Measurements from ENCODE around the gene EPS8L2.

EPS8L2 gene

GRCh38 chr11:705646-706438 lies at the start of gene EPS8L2:
EPS8L2 (plus strand) TSS chr11:706231; CDS start chr11:709408, 3,177 bp downstream.
- no peak for DNase-seq (ENCODE audit: low read depth in 2 of 2)

DNA sequence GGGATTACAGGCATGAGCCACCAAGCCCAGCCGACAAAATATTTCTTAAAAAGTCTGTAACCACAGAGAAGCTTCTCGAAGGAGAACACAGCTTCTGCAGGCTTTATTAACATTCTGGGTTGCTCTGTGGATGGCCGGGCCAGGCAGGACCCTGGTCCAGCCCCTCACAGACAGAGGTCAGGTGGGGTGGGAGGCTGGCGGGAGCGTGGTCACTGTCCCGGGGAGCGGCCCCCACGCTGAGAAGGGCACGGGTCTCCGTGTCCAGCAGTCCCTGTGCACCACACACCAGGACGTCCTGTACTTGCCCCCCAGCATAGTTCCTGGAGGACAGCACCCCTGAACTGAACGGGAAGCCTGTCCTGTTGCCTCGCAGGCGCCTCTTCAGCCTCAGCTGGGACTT lies 49.6 kb upstream of the EPS8L2 start:
- DNase-seq (ENCODE audit: low read depth in 2 of 2) = no peak

- DNase-seq (ENCODE audit: low read depth in 2 of 2) = no peak
Observed at GRCh38 chr11:656866-657265, 49.2 kb upstream of the EPS8L2 start.

- DNase-seq (ENCODE audit: low read depth in 2 of 2) = no peak
Observed at GRCh38 chr11:657691-658126, 48.3 kb upstream of the EPS8L2 start.

- no peak for DNase-seq (ENCODE audit: low read depth in 2 of 2)
Observed at GRCh38 chr11:659532-660085, 46.4 kb upstream of the EPS8L2 start.

DNA sequence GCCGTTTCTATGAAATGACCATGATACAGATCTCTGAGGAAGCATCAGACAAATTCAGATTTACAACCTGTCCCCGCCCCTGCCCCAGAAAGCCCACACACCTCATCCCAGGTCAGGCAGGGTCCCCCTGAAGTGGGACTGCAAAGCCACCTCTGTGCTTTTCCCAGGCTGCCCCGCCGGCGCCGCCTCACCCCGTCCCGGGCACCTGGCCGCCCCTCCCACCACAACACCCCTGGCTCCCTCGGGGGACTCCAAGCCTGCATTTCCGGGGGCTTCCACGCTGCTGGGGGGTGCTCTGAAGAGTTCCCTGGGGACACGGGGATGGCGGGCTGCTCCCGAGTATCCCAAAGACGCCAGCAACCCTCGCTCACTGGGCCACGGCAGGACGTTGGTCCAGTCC lies 45.8 kb upstream of the EPS8L2 start:
- no peak for DNase-seq (ENCODE audit: low read depth in 2 of 2)

- no peak for DNase-seq (ENCODE audit: low read depth in 2 of 2)
Observed at GRCh38 chr11:660681-661444, 45.2 kb upstream of the EPS8L2 start.

DNA sequence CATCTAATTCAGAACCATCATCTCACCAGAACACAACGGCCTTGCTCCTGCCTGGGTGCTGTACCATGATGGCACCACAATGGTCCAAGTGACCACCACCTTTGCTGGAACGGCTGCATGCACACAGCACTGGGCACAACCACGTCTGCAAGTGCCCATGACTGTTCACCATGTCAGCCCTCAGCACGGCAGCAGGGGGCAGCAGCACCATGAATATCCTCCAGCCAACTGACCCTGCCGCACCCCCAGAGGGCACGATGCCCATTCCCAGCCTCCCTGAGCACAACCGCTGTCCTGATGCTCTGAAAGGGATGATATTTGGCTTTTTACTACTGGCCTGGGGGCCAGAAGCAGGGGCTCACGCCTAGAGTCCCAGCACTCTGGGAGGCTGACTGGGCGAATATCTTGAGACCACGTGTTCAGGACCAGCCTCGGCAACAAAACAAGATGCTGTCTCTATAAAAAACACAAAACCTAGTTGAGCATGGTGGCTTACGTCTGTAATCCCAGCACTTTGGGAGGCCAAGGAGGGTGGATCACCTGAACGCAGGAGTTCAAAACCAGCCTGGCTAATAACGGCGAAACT lies 43.2 kb upstream of the EPS8L2 start:
- DNase-seq (ENCODE audit: low read depth in 2 of 2) = no peak

GRCh38 chr11:665062-665703 lies 40.8 kb upstream of the EPS8L2 start:
- DNase-seq (ENCODE audit: low read depth in 2 of 2) = no peak

GRCh38 chr11:665704-666281 lies 40.2 kb upstream of the EPS8L2 start:
- DNase-seq (ENCODE audit: low read depth in 2 of 2) = no peak

DNA sequence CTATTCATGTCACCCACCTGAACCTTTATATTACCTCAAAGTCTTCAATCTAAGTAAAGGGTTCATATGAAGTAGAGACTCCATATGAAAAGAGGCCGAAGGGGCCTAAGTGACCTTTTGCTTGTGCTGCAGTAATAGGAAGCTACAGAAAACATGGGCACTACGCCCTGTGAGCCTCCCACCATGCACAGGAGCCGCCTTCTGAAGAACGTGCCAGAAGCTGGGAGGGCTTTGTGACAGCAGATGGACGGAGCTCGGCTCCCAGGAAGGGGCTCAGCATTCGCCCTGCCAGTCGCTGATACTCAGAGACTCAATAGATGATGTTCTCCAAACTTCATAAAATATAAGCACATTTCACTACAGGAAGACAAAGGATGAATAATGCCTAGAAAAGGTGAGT lies 32.2 kb upstream of the EPS8L2 start:
- DNase-seq (ENCODE audit: low read depth in 2 of 2) = no peak

GRCh38 chr11:674406-674805 lies 31.6 kb upstream of the EPS8L2 start:
- no peak for DNase-seq (ENCODE audit: low read depth in 2 of 2)

DNA sequence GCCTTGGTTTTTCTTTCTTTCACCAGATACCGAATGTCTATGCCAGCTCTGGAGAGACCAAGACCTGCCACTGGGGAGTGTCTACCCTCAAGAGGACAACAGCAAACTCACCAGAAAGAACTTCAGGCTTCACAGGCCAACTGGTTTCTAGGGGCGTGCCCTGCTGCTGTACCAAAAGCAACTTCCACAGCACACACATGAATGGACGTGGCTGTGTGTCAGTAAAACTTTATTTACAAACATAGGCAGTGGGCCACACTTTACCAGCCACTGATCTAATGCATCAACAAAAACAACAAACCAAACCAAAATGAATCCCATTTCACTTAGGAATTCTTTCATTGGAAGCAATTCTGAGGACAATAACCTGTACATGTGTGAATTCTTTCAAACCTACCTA lies 27.7 kb upstream of the EPS8L2 start:
- no peak for DNase-seq (ENCODE audit: low read depth in 2 of 2)

GRCh38 chr11:679271-680207 lies 26.5 kb upstream of the EPS8L2 start:
- no peak for DNase-seq (ENCODE audit: low read depth in 2 of 2)

GRCh38 chr11:680476-680875 lies 25.6 kb upstream of the EPS8L2 start:
- DNase-seq (ENCODE audit: low read depth in 2 of 2) = no peak

DNA sequence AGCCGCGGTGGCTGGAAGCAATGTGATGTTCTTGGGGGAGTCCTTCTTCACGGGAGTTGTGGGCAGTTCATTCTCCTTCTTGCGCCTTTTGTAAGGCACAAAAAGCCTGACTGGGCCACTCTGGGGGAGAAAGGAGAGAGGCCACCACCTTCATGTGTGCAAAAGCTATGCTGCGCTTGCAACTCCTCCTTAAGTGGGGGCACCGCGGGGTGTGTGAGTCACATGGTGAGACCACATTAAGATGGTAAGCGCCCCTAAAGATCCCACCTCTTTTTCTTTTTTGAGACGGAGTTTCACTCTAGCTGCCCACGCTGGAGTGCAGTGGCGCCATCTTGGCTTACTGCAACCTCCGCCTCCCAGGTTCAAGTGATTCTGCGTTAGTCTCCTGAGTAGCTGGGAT lies 25.1 kb upstream of the EPS8L2 start:
- no peak for DNase-seq (ENCODE audit: low read depth in 2 of 2)

DNA sequence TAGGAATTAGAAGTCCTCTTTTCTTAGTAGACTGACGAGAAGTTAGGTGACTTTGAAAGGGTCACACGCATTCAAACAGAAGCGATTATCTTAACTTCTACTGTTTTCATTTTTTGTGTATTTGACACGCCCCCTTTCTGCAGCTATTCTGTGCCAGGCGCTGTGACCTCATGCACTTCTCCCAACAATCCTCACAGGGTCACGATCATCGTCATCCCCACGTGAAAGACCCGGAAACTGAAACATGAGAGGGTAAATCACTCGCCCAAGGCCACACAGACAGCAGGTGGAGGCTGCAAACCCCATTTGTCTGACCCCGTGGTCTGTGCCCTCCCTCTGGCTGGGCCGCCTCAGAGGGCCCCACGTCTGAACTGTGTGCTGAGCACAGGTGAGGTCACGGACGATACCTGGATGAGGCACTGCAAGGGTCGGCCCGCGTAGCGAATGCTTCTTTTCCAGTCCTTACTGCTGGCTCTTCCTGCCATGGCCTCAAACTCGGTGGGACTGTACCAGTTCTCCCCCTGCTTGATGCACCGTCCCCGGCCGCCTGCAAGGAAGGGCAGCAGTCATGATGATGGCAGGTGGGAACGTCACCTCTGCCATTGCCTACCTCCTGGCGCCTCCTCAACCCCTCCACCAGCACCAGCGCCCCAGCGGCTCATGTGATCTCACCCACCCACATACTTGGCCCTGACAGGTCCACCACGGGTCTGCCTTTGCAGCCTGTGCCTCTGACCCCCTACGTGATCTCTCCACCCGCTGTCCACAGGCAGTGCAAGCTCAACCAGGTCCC lies 19.4 kb upstream of the EPS8L2 start:
- no peak for DNase-seq (ENCODE audit: low read depth in 2 of 2)

DNA sequence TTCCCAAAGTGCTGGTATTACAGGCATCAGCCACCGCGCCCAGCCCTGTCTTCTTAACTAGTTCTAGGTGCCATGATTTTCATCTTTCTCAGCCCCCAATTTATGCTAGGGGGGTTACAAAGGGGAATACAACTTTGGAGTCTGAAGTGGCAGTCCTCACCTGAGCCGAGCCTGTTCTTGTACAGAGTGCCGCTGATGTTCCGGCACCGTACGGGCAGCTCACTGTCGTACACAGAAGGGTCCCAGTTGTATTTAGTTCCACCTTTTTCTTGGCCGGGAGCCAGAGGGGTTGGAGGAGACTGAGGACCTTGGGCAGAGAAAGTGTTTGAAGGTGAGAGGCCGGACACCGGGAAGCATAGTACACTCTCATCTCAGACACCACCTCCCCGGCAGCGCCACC lies 18.3 kb upstream of the EPS8L2 start:
- DNase-seq (ENCODE audit: low read depth in 2 of 2) = no peak

GRCh38 chr11:688681-689080 lies 17.4 kb upstream of the EPS8L2 start:
- no peak for DNase-seq (ENCODE audit: low read depth in 2 of 2)

DNA sequence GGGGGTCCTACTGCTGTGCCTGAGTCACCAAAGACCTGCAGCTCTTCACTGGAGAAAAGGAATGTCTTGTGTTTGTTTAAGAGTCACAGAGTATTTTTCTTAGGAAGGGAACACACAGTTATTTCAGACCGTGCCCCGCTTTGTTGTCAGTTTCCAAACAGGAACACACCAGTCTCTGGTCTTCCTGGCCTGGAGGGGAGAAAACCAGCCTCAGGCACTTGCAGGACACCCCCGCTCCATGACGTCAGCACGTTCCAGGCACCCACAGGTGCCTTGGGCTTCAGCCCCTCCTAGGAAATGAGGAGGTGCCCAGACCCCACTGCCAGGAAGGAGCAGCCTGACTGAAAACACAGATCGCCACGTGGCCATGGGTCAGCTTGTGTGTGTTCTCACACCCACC lies 16.4 kb upstream of the EPS8L2 start:
- no peak for DNase-seq (ENCODE audit: low read depth in 2 of 2)

Measured in stimulated activated CD8-positive, alpha-beta memory T cell treated with anti-CD3 and anti-CD28 coated beads, Interleukin-7, amount 100 ng/mL, for 1 hour (primary cell).